Endothelial cell of umbilical vein (primary cell): ENCODE results near the gene SIPA1L3. TPM values are rescaled to one million over a fixed set of nuclear protein-coding genes. Genes with fewer than 3 reads are reported as not detected.

Source experiments
- BruUV-seq: library from RNA; stranded (reverse); fragments of 400-500 nt; replicated peaks from 2 replicates; lab custom pipeline; 2021; lab: Mats Ljungman, UMichigan
- CTCF ChIA-PET: fragments of 300-600, 350-600 bp; sonication (Branson Sonifier 250); formaldehyde crosslinking; loops from one replicate; lab custom pipeline; 2021; ENCODE audit warnings: antibody characterized with exemption, inconsistent platforms; lab: Charles Lee
- POLR2A ChIA-PET: fragments of 300-600, 350-600 bp; sonication (Branson Sonifier 250); formaldehyde crosslinking; loops from one replicate; lab custom pipeline; 2021; ENCODE audit warnings: antibody characterized with exemption, inconsistent platforms; lab: Charles Lee
- DNase-seq: peaks from one replicate; pipeline ENCODE4 v3.0.0-alpha.2; 2011; ENCODE audit warnings: low read depth, low spot score
- FAIRE-seq: peaks from 2 replicates; lab custom pipeline; 2011; peaks lifted over from hg19 to GRCh38; lab: Jason Lieb, UNC
- H2AFZ ChIP-seq: 2 replicates; pipeline ENCODE4 v1.6.0; 2012; ENCODE audit warnings: low read depth, low read length, control low read depth, inconsistent platforms
- H3K27ac ChIP-seq: 2 replicates; pipeline ENCODE4 v1.5.1; 2011; ENCODE audit warnings: low read depth, mild to moderate bottlenecking, control low read depth, low read length, moderate library complexity; ENCODE audit not compliant: insufficient read depth
- H3K27me3 ChIP-seq, 2 experiments: 2 replicates each; pipeline versions ENCODE4 v1.6.0 to v1.6.1; 2011; ENCODE audit warnings: low read length in 2 of 2, mixed read lengths in 1 of 2; ENCODE audit not compliant: control insufficient read depth in 2 of 2, insufficient read depth in 2 of 2
- H3K36me3 ChIP-seq, 2 experiments: 2 replicates in 1 of 2; 3 replicates in 1 of 2; pipeline ENCODE4 v1.5.1; 2011; ENCODE audit warnings: low read length in 2 of 2, mild to moderate bottlenecking in 1 of 2, moderate library complexity in 1 of 2; ENCODE audit not compliant: control insufficient read depth in 2 of 2, insufficient read depth in 2 of 2; ENCODE audit errors: extremely low read depth in 1 of 2
- H3K4me1 ChIP-seq: 3 replicates; pipeline ENCODE4 v1.5.1; 2011; ENCODE audit warnings: mild to moderate bottlenecking, low read length; ENCODE audit not compliant: control insufficient read depth, insufficient read depth; ENCODE audit errors: extremely low read depth
- H3K4me2 ChIP-seq: 2 replicates; pipeline ENCODE4 v1.6.1; 2011; ENCODE audit warnings: low read length, control low read depth, mixed read lengths; ENCODE audit not compliant: insufficient read depth
- H3K4me3 ChIP-seq, 3 experiments: fragments of 200-600 bp in 1 of 3; sonication (generic), shearing (Covaris generic) in 1 of 3; replicated peaks in 1 of 3; 2 replicates each; pipeline ENCODE4 v1.5.1; 2011 to 2016; ENCODE audit warnings: control low read depth in 3 of 3, low read length in 3 of 3, mild to moderate bottlenecking in 2 of 3, inconsistent platforms in 1 of 3, low read depth in 1 of 3, moderate library complexity in 1 of 3; ENCODE audit not compliant: insufficient read depth in 1 of 3
- H3K79me2 ChIP-seq: 2 replicates; pipeline ENCODE4 v1.6.0; 2012; ENCODE audit warnings: low read length, inconsistent platforms; ENCODE audit not compliant: control insufficient read depth, insufficient read depth
- H3K9ac ChIP-seq: replicated peaks from 2 replicates; pipeline ENCODE3; 2011; ENCODE audit warnings: low read length, control low read depth; ENCODE audit not compliant: insufficient read depth; ENCODE audit errors: extremely low read depth
- H3K9me1 ChIP-seq: replicated peaks from 3 replicates; pipeline ENCODE4 v1.6.0; 2011; ENCODE audit warnings: mild to moderate bottlenecking, low read length; ENCODE audit not compliant: control insufficient read depth, insufficient read depth; ENCODE audit errors: extremely low read depth
- H3K9me3 ChIP-seq: replicated peaks from 2 replicates; pipeline ENCODE4 v1.5.1; 2012; ENCODE audit warnings: low read length, inconsistent platforms; ENCODE audit not compliant: control insufficient read depth, insufficient read depth
- H4K20me1 ChIP-seq: replicated peaks from 2 replicates; pipeline ENCODE3; 2011; ENCODE audit warnings: mild to moderate bottlenecking, low read length; ENCODE audit not compliant: control insufficient read depth, insufficient read depth; ENCODE audit errors: extremely low read depth
- EZH2 ChIP-seq: IDR thresholded peaks from 2 replicates; pipeline ENCODE4 v1.6.1; 2012; ENCODE audit warnings: borderline replicate concordance, low read depth, mild to moderate bottlenecking, moderate library complexity, low read length, inconsistent platforms; ENCODE audit not compliant: severe bottlenecking
- GATA2 ChIP-seq: IDR thresholded peaks from 2 replicates; pipeline ENCODE4 v1.7.0; 2011; ENCODE audit warnings: low read depth, mild to moderate bottlenecking, moderate library complexity, mixed read lengths, low read length; ENCODE audit not compliant: insufficient read length, insufficient read depth
- MAX ChIP-seq: IDR thresholded peaks from 2 replicates; pipeline ENCODE4 v1.6.1; 2011; ENCODE audit not compliant: insufficient read depth, insufficient read length
- MYC ChIP-seq: IDR thresholded peaks from one replicate; pipeline ENCODE4 v1.6.1; 2011; ENCODE audit warnings: mild to moderate bottlenecking, low read depth, low read length
- POLR2A ChIP-seq: IDR thresholded peaks from 2 replicates; pipeline ENCODE4 v1.6.1; 2012; ENCODE audit warnings: low read depth, mild to moderate bottlenecking, control low read depth, low read length
- POLR2AphosphoS5 ChIP-seq: IDR thresholded peaks from 2 replicates; pipeline ENCODE4 v1.6.1; 2012; ENCODE audit warnings: low read depth, mild to moderate bottlenecking, control low read depth, low read length, moderate library complexity; ENCODE audit not compliant: insufficient read depth
- dilution Hi-C: fragments of 300-500 bp; cut with MboI; formaldehyde crosslinking; loops from one replicate; pipeline ENCODE4 v1.15.0; 2019; ENCODE audit warnings: low sequenced_read_pairs; ENCODE audit not compliant: extremely low pct_ligation_motif_present
- intact Hi-C: fragments of 100-400 bp; cut with micrococcal nuclease; formaldehyde crosslinking; loops from one replicate; pipeline ENCODE4 v1.10.0; 2022
- polyA plus RNA-seq, 4 experiments: library from polyadenylated mRNA; depleted of rRNA in 3 of 4; stranded (reverse) in 3 of 4; unstranded in 1 of 4; fragments of >200 nt; gene quantifications; 2 replicates each; pipeline versions ENCODE4 v1.2.1 to v1.2.3, GENCODE V29; 2011 to 2012; ENCODE audit warnings: missing spikeins in 1 of 4
- total RNA-seq: library from RNA; stranded (reverse); gene quantifications from 2 replicates; pipeline ENCODE4 v1.2.3, GENCODE V29; 2021
- TF ChIP-seq, protein P1 (sequence below), 2 donors: IDR thresholded peaks; 1 replicate in 1 of 2; 2 replicates in 1 of 2; pipeline ENCODE4 v1.5.1; 2011; ENCODE audit warnings: low read length in 2 of 2, mild to moderate bottlenecking in 2 of 2, moderate library complexity in 2 of 2, control low read depth in 1 of 2, inconsistent platforms in 1 of 2, low read depth in 1 of 2; ENCODE audit not compliant: insufficient read depth in 1 of 2; ENCODE audit errors: extremely low read depth in 1 of 2

The SIPA1L3 gene
- total and polyA plus RNA-seq, 2 donors (not counting 3 experiments of a cell fraction or from before 2014, with no cell fraction given), result 14.2 to 47.2 TPM

- H4K20me1 ChIP-seq, result no peaks in the 10 kb centered on the region
- H3K27me3 ChIP-seq, result no peaks in the 10 kb centered on the region
- DNase-seq (no peak), FAIRE-seq (no peak)
- no peak overlapping the region for H3K4me3 ChIP-seq
- BruUV-seq, result no TSS peak
- POLR2A ChIA-PET, result no interaction called here
- TF ChIP-seq EZH2, result no peak
- no peak for TF ChIP-seq POLR2A
- TF ChIP-seq MYC, result no peak
- intact Hi-C loops, result no loop called here
- no peaks in the 10 kb centered on the region for H3K4me1 ChIP-seq
- H2AFZ ChIP-seq, result no peak overlapping the region
- H3K9me3 ChIP-seq, result no peaks in the 10 kb centered on the region
- H3K4me2 ChIP-seq, result no peak overlapping the region
- CTCF ChIA-PET, result no interaction called here
- no peak overlapping the region for H3K27ac ChIP-seq
- H3K79me2 ChIP-seq, result no peaks in the 10 kb centered on the region
- peaks cover 4% of the 10 kb centered on the region in 2 experiments for H3K36me3 ChIP-seq
- no peaks in the 10 kb centered on the region for H3K9me1 ChIP-seq
- H3K9ac ChIP-seq, result no peak overlapping the region
- dilution Hi-C loops, result no loop called here
Measured at GRCh38 chr19:38118176-38118575, 211.2 kb downstream of the SIPA1L3 start.

DNA sequence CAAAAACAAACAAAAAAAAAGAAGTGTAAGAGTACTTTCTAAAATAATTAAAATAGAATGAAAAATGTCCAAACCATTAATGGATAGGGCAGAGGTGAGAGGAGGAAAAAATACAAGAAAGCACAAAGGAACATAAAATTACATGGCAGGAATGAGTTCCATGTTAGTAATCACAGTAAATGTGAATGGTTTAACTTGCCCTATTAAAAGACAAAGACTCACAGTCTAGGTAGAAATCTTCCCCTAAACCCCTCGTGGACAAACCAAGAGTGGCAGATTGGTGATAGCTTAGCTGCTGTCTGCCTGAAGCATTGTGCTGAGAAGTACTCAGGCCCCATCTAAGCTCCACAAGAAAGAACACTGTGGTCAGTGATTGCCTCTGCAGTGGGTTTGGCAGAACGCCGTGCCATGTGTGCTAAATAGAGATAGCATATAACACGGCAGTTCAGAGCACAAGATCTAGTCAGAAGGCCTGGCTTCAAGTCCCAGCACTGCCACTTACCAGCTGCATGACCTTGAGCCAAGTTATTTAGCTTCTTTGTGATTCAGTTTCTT lies 213.5 kb downstream of the SIPA1L3 start:
- dilution Hi-C loops, result no loop called here
- BruUV-seq, result no TSS peak

More for the DNA sequence above, 213.5 kb downstream of the SIPA1L3 start:
- no peak overlapping the region for H2AFZ ChIP-seq
- intact Hi-C loops, result no loop called here
- no peaks in the 10 kb centered on the region for H3K79me2 ChIP-seq
- no peak overlapping the region for H3K9ac ChIP-seq
- no peaks in the 10 kb centered on the region for H3K9me1 ChIP-seq
- ChIA-PET POLR2A (no interaction called here), CTCF (interaction anchor here (1.0 to 1.6 kb wide), 3 partner anchors 14 to 218 kb away, joined by 4 to 7 read pairs (median 5); no protein-coding TSS in a partner anchor)
- H3K27ac ChIP-seq, result no peak overlapping the region
- no peaks in the 10 kb centered on the region for H4K20me1 ChIP-seq
- peaks cover 4% of the 10 kb centered on the region in 2 experiments for H3K36me3 ChIP-seq
- FAIRE-seq, result no peak
- H3K4me2 ChIP-seq, result no peak overlapping the region
- no peak for DNase-seq
- H3K9me3 ChIP-seq, result no peaks in the 10 kb centered on the region
- H3K27me3 ChIP-seq, result no peaks in the 10 kb centered on the region
- TF ChIP-seq MYC (no peak), MAX (no peak), GATA2 (no peak), POLR2AphosphoS5 (no peak), EZH2 (no peak)
- TF ChIP-seq, protein P1, sequence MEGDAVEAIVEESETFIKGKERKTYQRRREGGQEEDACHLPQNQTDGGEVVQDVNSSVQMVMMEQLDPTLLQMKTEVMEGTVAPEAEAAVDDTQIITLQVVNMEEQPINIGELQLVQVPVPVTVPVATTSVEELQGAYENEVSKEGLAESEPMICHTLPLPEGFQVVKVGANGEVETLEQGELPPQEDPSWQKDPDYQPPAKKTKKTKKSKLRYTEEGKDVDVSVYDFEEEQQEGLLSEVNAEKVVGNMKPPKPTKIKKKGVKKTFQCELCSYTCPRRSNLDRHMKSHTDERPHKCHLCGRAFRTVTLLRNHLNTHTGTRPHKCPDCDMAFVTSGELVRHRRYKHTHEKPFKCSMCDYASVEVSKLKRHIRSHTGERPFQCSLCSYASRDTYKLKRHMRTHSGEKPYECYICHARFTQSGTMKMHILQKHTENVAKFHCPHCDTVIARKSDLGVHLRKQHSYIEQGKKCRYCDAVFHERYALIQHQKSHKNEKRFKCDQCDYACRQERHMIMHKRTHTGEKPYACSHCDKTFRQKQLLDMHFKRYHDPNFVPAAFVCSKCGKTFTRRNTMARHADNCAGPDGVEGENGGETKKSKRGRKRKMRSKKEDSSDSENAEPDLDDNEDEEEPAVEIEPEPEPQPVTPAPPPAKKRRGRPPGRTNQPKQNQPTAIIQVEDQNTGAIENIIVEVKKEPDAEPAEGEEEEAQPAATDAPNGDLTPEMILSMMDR (IDR thresholded peaks at IDR 0.05; ENCODE audit: extremely low read depth in 1 of 2, insufficient read depth in 1 of 2, low read depth in 1 of 2, low read length in 2 of 2), result no peak
- H3K4me1 ChIP-seq, result no peaks in the 10 kb centered on the region
- H3K4me3 ChIP-seq, result no peak overlapping the region
